GM19351 (cell line): ENCODE results near the gene C17orf107.

Experiments used
- ATAC-seq: cut with Tn5 transposase; IDR thresholded peaks from one replicate; pipeline ENCODE4 v1.9.1; 2021; ENCODE audit warnings: mild to moderate bottlenecking, moderate library complexity; ENCODE audit not compliant: unreplicated experiment

Gene C17orf107

DNA sequence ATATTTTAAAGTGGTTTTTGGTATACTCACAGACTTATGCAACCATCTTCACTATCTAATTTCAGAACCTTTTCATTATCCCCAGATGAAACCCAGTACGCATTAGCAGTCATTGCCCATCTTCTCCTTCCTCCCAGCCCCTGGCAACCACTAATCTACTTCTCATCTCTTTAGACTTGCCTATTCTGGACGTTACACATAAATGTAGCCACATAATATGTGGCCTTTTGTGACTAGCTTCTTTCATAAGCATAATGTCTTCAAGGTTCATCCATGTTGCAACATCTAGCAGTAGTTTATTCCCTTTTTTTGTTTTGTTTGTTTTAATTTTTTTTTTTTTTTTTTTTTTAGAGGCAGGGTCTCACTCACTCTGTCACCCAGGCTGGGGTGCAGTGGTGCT, 28.5 kb upstream of the C17orf107 start:
- no peak for ATAC-seq

DNA sequence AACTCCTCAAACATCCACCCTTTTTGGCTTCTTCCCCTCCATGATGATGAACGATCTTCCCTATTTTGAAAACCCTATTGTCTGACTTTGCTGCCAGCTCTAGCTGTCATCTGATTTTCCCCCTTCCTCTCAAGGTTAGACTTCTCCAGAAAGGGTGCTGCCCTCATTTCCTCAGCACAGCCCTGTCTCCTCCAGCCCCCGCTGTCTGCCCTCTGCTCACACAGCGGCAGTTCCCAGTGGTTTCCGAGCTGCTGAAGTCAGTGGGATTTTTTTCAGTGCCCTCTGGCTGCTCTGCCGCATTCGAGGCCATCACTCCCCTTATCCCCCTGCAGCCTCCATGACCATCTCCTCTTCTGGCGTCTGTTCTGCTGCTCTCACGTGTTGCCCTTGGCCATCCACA, 26.6 kb upstream of the C17orf107 start:
- ATAC-seq: no peak

DNA sequence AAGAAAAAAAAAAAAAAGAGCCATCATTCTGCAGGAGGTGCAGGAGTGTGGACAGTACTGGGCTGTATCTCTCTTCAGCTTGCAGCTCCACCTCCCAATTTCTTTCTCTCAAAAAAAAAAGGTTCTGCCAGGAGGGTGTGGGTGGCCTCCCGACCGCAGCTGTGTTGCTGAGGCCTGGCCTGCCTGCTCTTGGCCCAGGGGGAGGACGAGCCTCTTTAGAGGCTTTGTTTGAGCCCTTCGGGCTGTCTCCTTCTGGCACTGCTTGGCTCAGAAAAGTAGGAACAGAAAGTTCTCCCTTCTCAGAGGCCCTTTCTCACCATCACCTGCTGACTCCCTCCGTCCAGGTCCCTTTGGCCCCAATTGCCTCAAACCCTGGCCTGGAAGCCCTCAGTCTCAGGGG, 22.2 kb upstream of the C17orf107 start:
- no peak for ATAC-seq

DNA sequence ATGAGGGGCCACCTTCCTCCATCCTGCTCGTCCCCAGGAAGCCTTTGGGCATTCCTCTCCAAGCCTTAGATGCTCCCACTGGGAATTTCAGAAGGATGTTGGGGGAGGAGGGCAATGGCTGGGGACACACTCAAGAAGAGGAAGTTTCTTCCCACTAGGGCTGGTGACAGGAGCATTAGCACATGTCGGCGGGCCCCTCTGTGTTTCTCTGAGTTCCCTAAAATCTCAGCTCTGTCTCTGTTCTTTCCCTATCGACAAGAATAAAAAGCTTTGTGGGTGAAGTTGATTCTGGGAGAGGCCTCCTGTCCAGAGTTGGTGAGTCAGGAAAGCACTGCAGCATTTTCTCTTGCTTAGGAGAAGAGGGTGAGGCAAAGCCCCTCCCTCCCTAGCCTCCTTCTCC, 19.7 kb upstream of the C17orf107 start:
- ATAC-seq: no peak

DNA sequence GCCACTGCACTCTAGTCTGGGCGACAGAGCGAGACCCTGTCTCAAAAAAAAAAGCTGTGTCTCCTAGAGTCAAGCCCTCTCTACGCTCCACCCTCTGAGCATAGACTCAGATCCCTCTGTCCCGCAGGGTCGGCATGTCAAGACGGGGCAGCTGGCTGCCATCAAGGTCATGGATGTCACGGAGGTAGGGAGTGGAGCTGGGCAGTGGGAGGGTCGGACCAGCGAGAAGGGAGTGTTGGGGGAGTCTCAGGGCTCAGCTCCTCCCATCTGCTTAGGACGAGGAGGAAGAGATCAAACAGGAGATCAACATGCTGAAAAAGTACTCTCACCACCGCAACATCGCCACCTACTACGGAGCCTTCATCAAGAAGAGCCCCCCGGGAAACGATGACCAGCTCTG, 18.5 kb upstream of the C17orf107 start:
- no peak for ATAC-seq

DNA sequence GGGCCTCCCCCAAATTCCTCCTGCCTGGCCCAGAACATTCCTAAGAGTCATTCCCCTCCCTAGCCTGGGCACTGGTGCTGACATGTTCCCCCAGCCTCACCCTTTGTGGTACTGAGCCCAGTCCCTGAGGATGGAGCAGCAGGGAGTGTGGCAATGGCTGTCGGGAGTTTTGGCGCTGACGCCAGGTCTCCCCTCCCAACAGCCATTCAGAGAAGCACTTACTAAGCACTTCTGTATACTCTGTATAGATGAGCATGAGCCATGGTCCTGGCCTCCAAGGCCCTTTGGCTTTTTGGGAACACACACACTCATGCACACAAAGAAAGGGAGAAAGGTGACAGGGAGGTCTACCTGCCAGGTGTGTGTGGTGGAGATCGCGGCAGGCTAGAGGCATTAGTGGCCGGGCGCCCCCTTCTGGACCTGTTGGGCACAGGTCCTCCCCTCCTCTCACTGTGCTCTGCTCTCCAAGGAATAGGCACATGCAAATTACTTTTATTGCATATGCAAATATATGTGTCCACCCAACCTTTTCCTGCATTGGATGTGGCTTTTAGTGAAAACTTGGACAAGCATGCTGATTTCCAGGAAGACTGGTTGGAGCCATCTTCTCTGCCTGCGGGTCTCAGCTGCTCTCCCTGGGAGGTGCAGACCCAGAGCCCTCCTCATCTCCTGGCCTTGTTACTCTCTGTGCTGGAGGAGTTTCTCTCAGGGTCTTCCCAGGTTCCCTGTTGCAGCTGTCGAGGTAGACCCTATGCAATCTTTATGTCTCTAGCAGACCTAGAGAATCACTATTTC, 17.4 kb upstream of the C17orf107 start:
- ATAC-seq: no peak

DNA sequence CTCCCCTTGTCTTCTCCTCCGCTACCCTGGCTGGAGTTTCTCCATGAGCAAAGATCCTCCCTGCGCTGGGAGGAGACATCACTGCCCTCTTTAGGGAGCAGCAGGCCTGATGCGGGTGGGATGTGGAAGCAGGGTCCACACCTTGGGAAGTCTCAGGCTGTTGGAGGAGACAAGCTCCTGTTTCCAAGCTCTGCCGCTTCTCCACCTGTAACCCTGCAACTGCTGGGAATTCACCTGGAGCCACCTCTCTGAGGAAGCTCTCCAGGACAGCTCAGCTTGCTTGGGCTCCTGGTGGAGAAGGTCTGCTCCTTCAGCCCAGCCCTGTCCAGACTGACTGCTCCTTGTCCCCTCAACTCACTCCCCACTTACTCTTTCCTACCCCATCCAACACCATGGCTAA, 14.8 kb upstream of the C17orf107 start:
- no peak for ATAC-seq

DNA sequence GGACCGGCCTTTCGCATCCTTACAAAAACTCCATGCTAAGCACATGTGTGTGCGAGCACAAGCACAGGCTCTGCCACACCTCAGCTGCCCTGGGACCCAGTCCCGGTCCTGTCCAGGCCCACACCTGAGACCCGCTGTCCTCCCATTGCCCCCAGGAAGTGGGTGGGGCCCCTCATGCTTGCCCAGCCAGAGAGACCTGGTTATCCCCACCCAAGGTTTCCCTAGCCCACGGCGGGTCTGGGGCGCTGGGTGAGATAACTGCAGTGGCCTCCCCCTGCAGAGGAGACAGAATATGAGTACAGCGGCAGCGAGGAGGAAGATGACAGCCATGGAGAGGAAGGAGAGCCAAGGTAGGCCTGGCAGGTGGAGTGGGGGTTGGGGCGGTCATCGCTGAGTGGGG, 12.5 kb upstream of the C17orf107 start:
- ATAC-seq: no peak

DNA sequence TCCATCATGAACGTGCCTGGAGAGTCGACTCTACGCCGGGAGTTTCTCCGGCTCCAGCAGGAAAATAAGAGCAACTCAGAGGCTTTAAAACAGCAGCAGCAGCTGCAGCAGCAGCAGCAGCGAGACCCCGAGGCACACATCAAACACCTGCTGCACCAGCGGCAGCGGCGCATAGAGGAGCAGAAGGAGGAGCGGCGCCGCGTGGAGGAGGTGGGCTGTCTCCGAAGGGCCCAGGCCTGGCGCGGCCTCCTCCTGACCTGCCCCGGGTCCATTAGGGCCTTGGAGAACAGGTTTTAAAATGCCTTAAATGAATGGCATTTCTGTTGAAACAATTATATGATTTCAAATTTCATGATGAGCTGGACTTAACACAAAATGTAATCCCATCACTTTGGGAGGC, 11.8 kb upstream of the C17orf107 start:
- ATAC-seq: no peak

DNA sequence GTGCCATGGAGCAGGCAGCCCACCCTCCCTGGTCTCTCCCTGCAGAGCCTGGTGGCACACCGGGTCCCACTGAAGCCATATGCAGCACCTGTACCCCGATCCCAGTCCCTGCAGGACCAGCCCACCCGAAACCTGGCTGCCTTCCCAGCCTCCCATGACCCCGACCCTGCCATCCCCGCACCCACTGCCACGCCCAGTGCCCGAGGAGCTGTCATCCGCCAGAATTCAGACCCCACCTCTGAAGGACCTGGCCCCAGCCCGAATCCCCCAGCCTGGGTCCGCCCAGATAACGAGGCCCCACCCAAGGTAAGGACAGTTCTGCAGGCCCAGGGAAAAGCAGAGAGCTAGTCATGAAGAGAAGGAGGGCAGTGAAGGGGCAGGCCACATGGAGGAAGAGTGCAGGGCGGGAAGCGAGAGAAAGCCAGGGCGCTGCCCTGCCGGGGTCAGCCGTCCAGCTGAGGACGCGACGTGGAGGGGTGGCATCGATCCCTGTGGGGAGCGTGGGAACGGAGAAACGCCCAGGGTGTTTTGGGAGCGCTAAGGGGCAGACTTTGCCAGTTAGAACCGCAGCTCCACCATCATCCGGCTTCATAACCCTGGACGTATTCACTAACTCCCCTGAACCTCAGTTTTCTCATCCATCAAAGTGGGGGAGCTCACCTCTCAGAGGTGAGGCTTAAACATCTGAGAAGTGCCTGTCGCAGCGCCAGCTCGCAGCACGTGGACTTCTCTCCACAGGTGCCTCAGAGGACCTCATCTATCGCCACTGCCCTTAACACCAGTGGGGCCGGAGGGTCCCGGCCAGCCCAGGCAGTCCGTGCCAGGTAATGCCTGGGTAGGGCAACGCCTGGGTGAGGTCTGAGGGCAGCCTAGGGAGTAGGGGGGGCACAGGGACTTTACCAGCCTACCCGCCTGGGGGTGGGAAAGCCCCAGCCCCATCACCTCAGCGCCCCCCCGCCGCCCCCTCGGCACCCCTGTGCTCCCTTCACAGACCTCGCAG, 7.6 kb upstream of the C17orf107 start:
- no peak for ATAC-seq

DNA sequence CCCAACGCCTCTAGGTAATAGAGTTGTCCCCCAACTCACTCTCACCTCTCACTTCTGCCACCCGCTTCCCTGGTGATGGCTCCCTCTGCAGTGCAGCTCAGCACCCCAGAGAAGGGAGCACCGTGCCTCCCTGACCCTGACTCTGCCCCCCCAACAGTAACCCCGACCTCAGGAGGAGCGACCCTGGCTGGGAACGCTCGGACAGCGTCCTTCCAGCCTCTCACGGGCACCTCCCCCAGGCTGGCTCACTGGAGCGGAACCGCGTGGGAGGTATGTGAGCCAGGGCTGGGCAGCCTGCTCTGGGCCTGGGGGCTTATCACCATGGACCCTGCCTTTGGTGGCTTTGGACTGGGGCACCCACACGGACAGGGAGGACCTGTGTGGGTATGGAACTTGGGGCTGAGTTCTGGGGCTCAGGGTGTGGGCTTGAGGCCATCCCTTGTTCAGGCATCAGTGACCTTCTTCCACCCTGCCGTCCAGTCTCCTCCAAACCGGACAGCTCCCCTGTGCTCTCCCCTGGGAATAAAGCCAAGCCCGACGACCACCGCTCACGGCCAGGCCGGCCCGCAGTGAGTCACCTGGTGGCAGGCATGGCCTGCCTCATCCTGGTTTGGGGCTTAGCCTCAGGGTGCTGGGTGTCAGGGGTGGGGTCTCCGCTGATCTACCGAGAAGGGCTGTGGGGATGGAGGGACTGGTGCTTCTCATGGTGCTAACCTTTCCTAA, 6.7 kb upstream of the C17orf107 start:
- ATAC-seq: no peak

DNA sequence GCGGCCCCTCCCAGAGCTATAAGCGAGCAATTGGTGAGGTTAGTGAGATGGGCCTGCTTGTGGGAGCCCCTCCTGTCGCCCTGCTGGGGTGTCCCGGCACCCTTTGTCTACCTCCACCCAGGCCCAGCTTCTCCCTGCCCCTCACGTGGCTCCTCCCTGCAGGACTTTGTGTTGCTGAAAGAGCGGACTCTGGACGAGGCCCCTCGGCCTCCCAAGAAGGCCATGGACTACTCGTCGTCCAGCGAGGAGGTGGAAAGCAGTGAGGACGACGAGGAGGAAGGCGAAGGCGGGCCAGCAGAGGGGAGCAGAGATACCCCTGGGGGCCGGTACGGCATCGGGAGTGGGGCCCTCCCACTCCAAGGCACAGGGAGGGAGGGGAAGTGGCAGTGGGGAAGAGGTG, 6.1 kb upstream of the C17orf107 start:
- no peak for ATAC-seq

DNA sequence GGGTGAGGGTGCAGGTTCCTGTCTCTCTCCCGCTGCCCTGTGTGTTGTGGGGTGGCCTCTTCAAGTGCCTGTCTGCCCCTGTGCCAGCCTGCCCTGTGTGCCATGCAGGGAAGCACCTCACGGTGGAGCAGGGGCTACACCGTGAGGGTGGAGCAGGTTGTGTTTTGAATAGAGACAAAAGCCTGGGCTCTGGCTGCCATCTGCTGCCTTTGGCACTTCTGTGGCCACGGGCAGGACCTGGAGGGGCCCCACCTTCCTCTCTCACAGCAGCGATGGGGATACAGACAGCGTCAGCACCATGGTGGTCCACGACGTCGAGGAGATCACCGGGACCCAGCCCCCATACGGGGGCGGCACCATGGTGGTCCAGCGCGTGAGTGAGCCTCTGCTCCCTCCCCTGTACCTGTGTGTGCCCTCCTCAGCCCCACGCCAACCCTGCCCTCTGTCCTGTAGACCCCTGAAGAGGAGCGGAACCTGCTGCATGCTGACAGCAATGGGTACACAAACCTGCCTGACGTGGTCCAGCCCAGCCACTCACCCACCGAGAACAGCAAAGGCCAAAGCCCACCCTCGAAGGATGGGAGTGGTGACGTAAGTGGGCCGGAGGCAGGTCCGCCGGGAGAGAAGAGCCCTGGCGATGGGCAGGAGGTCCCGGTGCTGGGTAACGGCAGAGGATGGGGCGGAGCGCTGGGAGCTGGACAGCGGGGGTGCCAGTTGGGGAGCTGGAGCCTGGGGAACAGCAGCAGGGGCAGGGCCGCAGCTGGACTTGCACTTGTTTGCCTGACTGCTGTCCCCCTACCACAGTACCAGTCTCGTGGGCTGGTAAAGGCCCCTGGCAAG, 5.4 kb upstream of the C17orf107 start:
- ATAC-seq: no peak

DNA sequence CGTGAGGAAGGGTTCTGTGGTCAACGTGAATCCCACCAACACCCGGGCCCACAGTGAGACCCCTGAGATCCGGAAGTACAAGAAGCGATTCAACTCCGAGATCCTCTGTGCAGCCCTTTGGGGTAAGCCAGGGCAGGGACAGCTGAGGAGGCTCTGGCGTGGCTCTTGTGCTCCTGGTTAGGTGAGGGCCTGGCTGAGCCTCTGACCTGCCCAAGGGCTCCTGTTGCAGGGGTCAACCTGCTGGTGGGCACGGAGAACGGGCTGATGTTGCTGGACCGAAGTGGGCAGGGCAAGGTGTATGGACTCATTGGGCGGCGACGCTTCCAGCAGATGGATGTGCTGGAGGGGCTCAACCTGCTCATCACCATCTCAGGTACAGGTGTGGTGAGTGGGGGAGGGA, 4.2 kb upstream of the C17orf107 start:
- ATAC-seq: no peak

DNA sequence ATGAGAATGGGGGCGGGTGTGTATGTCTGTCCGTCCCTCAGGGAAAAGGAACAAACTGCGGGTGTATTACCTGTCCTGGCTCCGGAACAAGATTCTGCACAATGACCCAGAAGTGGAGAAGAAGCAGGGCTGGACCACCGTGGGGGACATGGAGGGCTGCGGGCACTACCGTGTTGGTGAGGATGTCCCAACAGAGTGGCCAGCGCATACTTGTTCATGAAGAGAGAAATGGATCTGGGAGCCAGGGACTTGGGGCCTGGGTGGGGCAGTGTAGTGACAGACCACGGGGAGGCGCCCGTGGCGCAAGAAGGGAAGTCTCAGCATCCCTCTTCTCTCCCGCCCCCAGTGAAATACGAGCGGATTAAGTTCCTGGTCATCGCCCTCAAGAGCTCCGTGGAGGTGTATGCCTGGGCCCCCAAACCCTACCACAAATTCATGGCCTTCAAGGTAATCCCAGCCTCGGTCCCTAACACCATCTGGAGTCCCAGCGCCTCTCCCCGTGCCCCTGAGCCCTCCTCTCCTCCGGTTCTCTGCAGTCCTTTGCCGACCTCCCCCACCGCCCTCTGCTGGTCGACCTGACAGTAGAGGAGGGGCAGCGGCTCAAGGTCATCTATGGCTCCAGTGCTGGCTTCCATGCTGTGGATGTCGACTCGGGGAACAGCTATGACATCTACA, 3.5 kb upstream of the C17orf107 start:
- no peak for ATAC-seq

DNA sequence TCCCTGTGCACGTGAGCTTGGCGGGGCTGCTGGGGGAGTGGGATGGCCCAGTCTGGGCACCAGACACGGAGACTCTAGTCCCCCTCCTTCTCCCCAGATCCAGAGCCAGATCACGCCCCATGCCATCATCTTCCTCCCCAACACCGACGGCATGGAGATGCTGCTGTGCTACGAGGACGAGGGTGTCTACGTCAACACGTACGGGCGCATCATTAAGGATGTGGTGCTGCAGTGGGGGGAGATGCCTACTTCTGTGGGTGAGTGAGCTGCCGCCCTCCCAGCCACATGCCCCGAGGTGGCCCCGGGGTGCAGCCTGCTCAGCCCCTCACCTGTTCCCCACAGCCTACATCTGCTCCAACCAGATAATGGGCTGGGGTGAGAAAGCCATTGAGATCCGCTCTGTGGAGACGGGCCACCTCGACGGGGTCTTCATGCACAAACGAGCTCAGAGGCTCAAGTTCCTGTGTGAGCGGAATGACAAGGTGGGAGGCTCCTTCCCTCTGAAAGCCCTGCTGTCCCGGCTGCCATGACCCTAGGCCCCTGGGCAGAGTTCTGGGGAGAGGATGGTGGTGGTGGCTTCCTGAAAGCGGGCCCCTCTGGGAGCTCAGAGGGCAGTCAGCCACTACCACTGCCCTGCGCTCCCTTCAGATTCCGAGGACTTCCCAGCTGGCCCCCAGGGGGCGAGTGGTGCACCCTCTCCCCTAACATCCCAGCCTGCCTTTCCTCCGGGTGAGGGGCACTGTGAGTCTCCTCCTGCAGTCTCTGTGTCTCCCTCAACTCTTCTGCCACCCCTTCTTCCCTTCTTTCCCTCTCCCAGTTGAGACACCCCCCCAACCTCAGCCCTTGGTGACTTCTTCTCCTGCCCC, 2.8 kb upstream of the C17orf107 start:
- no peak for ATAC-seq

DNA sequence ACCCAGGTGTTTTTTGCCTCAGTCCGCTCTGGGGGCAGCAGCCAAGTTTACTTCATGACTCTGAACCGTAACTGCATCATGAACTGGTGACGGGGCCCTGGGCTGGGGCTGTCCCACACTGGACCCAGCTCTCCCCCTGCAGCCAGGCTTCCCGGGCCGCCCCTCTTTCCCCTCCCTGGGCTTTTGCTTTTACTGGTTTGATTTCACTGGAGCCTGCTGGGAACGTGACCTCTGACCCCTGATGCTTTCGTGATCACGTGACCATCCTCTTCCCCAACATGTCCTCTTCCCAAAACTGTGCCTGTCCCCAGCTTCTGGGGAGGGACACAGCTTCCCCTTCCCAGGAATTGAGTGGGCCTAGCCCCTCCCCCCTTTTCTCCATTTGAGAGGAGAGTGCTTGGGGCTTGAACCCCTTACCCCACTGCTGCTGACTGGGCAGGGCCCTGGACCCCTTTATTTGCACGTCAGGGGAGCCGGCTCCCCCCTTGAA, 2.1 kb upstream of the C17orf107 start:
- no peak for ATAC-seq

DNA sequence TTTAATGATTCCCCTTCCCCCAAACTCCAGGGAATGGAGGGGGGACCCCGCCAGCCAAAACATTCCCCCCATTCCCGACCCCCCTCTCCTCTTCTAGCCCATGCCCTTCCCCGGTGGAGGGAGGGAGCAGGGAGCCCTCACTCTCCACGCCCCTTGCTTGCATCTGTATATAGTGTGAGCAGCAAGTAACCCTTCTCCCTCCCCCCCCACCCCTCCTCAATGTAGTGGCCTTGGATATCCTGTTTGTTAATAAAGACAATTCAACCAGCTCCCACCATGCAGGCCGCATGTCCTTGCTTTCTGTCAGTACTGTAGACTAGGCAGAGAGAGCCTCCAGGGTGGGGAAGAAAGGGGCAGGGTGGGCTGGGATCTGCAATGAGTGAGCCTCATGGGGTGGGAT, 1.6 kb upstream of the C17orf107 start:
- ATAC-seq: no peak

DNA sequence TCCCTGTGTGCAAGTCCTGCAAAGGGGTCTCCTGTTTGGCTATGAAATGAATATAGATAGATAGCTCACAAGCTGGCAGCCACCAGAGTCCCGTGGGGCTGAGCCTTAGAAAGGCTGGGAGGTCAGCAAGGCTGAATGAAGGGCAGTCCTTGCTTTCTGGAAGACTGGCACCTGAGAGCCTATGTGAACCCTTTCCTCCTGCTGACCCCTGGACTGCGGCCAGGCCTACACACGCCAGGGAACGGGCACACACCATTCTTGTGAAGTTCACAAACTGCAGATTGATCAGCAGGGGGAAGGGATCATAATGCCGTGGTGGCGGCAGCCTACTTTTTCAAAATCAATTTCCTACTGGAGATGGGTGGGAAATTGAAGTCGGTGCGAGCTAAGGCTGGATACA, 985 bp upstream of the C17orf107 start:
- ATAC-seq: no peak
